SU-DHL-6 (cell line): Measurements from ENCODE around the gene DIMT1.

Experiments
- H2AFZ ChIP-seq: fragments of 200-600 bp; sonication (generic); 2 replicates; pipeline ENCODE4 v1.6.1; 2014; ENCODE audit warnings: low read depth, mild to moderate bottlenecking, moderate library complexity, mixed read lengths, antibody characterized with exemption, low read length; ENCODE audit not compliant: severe bottlenecking
- H3F3A ChIP-seq: fragments of 200-600 bp; shearing (Covaris generic); 2 replicates; pipeline ENCODE4 v1.6.0; 2016; ENCODE audit warnings: antibody characterized with exemption, mild to moderate bottlenecking; ENCODE audit not compliant: insufficient read depth
- H3K27ac ChIP-seq: fragments of 200-600 bp; sonication (generic); 2 replicates; pipeline ENCODE4 v1.5.1; 2016; ENCODE audit warnings: low read depth, mild to moderate bottlenecking, low read length, moderate library complexity, mixed read lengths
- H3K27me3 ChIP-seq: fragments of 200-600 bp; sonication (generic), shearing (Covaris generic); 2 replicates; pipeline ENCODE4 v1.6.0; 2014; ENCODE audit warnings: mild to moderate bottlenecking, low read length
- H3K36me3 ChIP-seq: fragments of 200-600 bp; sonication (generic); 2 replicates; pipeline ENCODE4 v1.6.1; 2014; ENCODE audit warnings: mild to moderate bottlenecking, low read length, mixed read lengths
- H3K4me2 ChIP-seq: fragments of 300-600, 200-600 bp; shearing (Covaris generic), sonication (generic); 2 replicates; pipeline ENCODE4 v1.6.0; 2014; ENCODE audit warnings: low read length, low read depth, mild to moderate bottlenecking; ENCODE audit not compliant: poor library complexity, severe bottlenecking
- H3K4me3 ChIP-seq: fragments of 200-600 bp; sonication (generic); 2 replicates; pipeline ENCODE4 v1.5.1; 2014; ENCODE audit warnings: antibody characterized with exemption, low read length, mild to moderate bottlenecking, mixed read lengths; ENCODE audit not compliant: insufficient read depth, poor library complexity, severe bottlenecking
- H3K79me2 ChIP-seq: fragments of 200-600 bp; sonication (generic); 2 replicates; pipeline ENCODE4 v1.6.1; 2014; ENCODE audit warnings: mild to moderate bottlenecking, low read length, moderate library complexity; ENCODE audit not compliant: insufficient read depth
- H3K9ac ChIP-seq: fragments of 200-600 bp; sonication (generic); 2 replicates; pipeline ENCODE4 v1.7.0; 2014; ENCODE audit warnings: mild to moderate bottlenecking, low read length
- H3K9me2 ChIP-seq: fragments of 200-600 bp; sonication (generic); replicated peaks from 2 replicates; pipeline ENCODE4 v1.6.1; 2014; ENCODE audit warnings: low read length; ENCODE audit not compliant: insufficient read depth
- H3K9me3 ChIP-seq: fragments of 200-600 bp; sonication (generic); 2 replicates; pipeline ENCODE4 v1.6.1; 2014; ENCODE audit warnings: low read length, mixed read lengths; ENCODE audit not compliant: insufficient read depth
- H4K20me1 ChIP-seq: fragments of 200-600 bp; sonication (generic); 2 replicates; pipeline ENCODE4 v1.6.1; 2014; ENCODE audit warnings: low read depth, mild to moderate bottlenecking, antibody characterized with exemption, low read length, moderate library complexity, mixed read lengths
- EZH2phosphoT487 ChIP-seq: fragments of 200-600 bp; sonication (generic), shearing (Covaris generic); conservative IDR thresholded peaks from 2 replicates; pipeline ENCODE4 v1.6.1; 2018; ENCODE audit warnings: mild to moderate bottlenecking, antibody characterized with exemption, low read length, moderate library complexity, mixed read lengths
- TF ChIP-seq, protein P1 (sequence below): fragments of 200-600 bp; sonication (generic); IDR thresholded peaks from one replicate; pipeline ENCODE4 v1.5.1; 2017; ENCODE audit warnings: antibody characterized with exemption, mild to moderate bottlenecking, low read length, moderate library complexity; ENCODE audit not compliant: insufficient read depth, poor library complexity, severe bottlenecking

The DIMT1 gene

DNA sequence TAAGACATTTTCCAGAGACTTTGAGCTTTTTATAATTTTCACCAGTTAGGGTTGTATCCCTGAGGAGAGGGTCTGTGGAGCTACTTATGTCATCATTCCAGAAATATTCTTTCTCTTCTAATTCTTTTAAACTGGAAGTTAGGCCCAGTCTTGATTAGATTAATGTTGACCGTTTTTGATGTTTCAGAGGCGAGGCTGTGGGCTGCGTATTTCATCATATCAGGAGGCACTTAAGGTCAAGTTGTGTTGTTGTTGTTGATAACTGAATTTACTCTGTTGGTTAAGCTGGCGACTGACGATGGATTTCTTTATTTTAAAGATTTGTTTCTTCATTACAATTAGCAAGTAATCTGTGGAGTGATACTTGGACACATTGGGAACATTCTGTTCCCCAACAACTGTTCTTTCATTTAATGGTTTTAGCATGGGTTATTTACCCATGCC is 28.9 kb upstream of the DIMT1 start:
- H3F3A ChIP-seq, result no peaks in the 10 kb centered on the region
- no peak overlapping the region for H3K27ac ChIP-seq
- H3K36me3 ChIP-seq, result no peaks in the 10 kb centered on the region
- no peaks in the 10 kb centered on the region for H3K27me3 ChIP-seq
- H3K9ac ChIP-seq, result no peak overlapping the region
- H4K20me1 ChIP-seq, result peaks cover 9% of the 10 kb centered on the region
- no peak overlapping the region for H2AFZ ChIP-seq
- peaks cover 89% of the 10 kb centered on the region for H3K79me2 ChIP-seq
- no peaks in the 10 kb centered on the region for H3K9me2 ChIP-seq
- no peak overlapping the region for H3K4me2 ChIP-seq
- no peak overlapping the region for H3K4me3 ChIP-seq
- H3K9me3 ChIP-seq, result no peaks in the 10 kb centered on the region
- no peak for TF ChIP-seq EZH2phosphoT487
- TF ChIP-seq, protein P1, sequence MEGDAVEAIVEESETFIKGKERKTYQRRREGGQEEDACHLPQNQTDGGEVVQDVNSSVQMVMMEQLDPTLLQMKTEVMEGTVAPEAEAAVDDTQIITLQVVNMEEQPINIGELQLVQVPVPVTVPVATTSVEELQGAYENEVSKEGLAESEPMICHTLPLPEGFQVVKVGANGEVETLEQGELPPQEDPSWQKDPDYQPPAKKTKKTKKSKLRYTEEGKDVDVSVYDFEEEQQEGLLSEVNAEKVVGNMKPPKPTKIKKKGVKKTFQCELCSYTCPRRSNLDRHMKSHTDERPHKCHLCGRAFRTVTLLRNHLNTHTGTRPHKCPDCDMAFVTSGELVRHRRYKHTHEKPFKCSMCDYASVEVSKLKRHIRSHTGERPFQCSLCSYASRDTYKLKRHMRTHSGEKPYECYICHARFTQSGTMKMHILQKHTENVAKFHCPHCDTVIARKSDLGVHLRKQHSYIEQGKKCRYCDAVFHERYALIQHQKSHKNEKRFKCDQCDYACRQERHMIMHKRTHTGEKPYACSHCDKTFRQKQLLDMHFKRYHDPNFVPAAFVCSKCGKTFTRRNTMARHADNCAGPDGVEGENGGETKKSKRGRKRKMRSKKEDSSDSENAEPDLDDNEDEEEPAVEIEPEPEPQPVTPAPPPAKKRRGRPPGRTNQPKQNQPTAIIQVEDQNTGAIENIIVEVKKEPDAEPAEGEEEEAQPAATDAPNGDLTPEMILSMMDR, result no peak

DNA sequence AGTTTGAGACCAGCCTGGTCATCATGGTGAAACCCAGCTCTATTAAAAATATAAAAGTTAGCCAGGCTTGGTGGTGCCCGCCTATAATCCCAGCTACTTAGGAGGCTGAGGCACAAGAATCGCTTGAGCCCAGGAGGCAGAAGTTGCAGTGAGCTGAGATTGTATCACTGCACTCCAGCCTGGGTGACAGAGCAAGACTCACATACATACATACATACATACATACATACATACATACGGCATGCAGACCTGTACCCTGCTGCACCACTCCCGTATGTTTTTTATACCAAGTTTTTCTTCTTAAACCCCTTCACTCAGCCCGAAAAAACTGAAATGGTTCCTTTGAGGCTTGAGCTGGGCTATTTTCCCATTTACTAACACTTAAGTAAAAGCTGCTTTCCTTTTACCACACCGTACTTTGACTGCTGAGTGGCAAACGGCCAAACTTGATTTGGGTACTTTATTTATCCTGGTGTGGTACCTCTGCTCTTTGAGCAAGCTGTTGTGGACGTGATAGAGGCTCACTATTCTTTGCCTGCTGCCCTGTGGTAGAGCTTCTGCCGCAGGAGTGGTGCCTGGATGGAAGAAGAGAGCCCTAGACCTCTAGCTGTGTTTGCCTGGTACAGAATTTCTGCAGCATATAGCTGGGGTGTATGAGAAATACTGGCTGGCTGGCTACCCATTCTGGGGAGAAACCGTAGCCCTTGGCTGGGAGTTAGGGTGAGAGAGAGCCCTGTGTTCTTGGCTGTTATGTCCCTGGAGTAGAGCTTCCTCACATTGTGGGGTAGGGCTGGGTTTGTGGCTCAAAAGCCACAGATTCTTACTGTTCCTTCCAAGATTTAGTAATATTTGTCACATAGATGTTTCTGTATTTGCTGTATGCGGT is 28.3 kb upstream of the DIMT1 start:
- Histone ChIP-seq H3K9me2 (no peaks in the 10 kb centered on the region), H3K27me3 (no peaks in the 10 kb centered on the region), H3F3A (no peaks in the 10 kb centered on the region), H3K27ac (no peak overlapping the region), H3K79me2 (peaks cover 91% of the 10 kb centered on the region), H3K9me3 (no peaks in the 10 kb centered on the region), H3K4me3 (no peak overlapping the region), H2AFZ (no peak overlapping the region), H4K20me1 (peaks cover 4% of the 10 kb centered on the region; the same call in 1 of the 2 replicates), H3K36me3 (no peaks in the 10 kb centered on the region), H3K9ac (no peak overlapping the region), H3K4me2 (no peak overlapping the region)
- TF ChIP-seq, protein P1, result no peak
- no peak for TF ChIP-seq EZH2phosphoT487

DNA sequence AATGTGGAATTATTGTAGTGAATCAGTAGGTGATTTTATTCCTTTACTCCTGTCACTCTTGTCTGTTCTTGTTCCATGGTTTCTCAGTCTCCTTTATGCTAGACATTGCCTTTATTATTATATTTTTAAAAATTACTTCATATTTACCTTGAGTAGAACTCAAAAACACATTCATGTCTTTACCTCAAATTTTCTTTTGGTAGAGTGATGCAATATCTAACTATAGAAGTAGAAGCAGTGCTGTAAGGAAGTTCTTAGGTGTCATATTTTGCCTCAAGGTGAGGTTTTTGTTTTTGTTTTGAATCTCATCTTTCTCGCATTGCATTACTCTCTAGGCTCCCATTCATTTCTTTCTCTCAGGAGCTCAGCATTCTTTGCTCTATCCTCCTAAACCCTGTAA is 21.1 kb upstream of the DIMT1 start:
- H4K20me1 ChIP-seq, result peaks cover 6% of the 10 kb centered on the region; the same call in 1 of the 2 replicates

More for the DNA sequence above, 21.1 kb upstream of the DIMT1 start:
- Histone ChIP-seq H3K27me3 (no peaks in the 10 kb centered on the region), H3K4me2 (no peak overlapping the region), H3K4me3 (no peak overlapping the region), H3K36me3 (no peaks in the 10 kb centered on the region), H2AFZ (no peak overlapping the region), H3F3A (no peaks in the 10 kb centered on the region), H3K27ac (no peak overlapping the region), H3K9me2 (no peaks in the 10 kb centered on the region), H3K9me3 (no peaks in the 10 kb centered on the region), H3K79me2 (peaks cover 88% of the 10 kb centered on the region), H3K9ac (no peak overlapping the region)
- TF ChIP-seq EZH2phosphoT487, result no peak
- TF ChIP-seq, protein P1, result no peak
